Activated CD8-positive, alpha-beta T cell treated with anti-CD3 and anti-CD28 coated beads for 36 hours (primary cell): ENCODE measurements around the gene SIRT7. TPM values are rescaled to one million over a fixed set of nuclear protein-coding genes. Genes with fewer than 3 reads are reported as not detected.

Experiments
- ATAC-seq: fragments of 200-7000 bp; cut with Tn5 transposase; one replicate; pipeline ENCODE4 v1.10.0; 2021; ENCODE audit warnings: mild to moderate bottlenecking, moderate library complexity
- CTCF ChIA-PET: fragments of 350-600 bp; sonication (Branson Sonifier 250); formaldehyde crosslinking; loops from one replicate; lab custom pipeline; 2021; ENCODE audit warnings: antibody characterized with exemption; lab: Charles Lee
- POLR2A ChIA-PET: fragments of 350-600 bp; sonication (Branson Sonifier 250); formaldehyde crosslinking; loops from one replicate; lab custom pipeline; 2021; ENCODE audit warnings: antibody characterized with exemption; lab: Charles Lee
- DNase-seq: peaks from one replicate; pipeline ENCODE4 v3.0.0-alpha.2; 2020
- H3K27ac Mint-ChIP-seq: one replicate; pipeline ENCODE4 v1.8.0; 2021; ENCODE audit warnings: mild to moderate bottlenecking, mixed read lengths
- H3K27me3 Mint-ChIP-seq: one replicate; pipeline ENCODE4 v1.8.0; 2021; ENCODE audit warnings: mixed read lengths
- H3K36me3 Mint-ChIP-seq: one replicate; pipeline ENCODE4 v1.8.0; 2021; ENCODE audit warnings: low read depth, mixed read lengths
- H3K4me1 Mint-ChIP-seq: one replicate; pipeline ENCODE4 v1.8.0; 2021; ENCODE audit warnings: low read depth, mixed read lengths
- H3K4me3 Mint-ChIP-seq: one replicate; pipeline ENCODE4 v1.8.0; 2021; ENCODE audit warnings: mild to moderate bottlenecking, moderate library complexity, mixed read lengths
- H3K9me3 Mint-ChIP-seq: one replicate; pipeline ENCODE4 v1.8.0; 2021; ENCODE audit warnings: mixed read lengths
- CTCF ChIP-seq: fragments of 200-600 bp; IDR thresholded peaks from one replicate; pipeline ENCODE4 v1.8.0; 2022; ENCODE audit warnings: antibody characterized with exemption, mild to moderate bottlenecking
- intact Hi-C: fragments of 100-400 bp; cut with micrococcal nuclease; formaldehyde crosslinking; loops from one replicate; pipeline ENCODE4 v1.10.0; 2022
- total RNA-seq, 2 experiments: library from RNA; stranded (reverse); gene quantifications; one replicate each; pipeline ENCODE4 v1.2.3, GENCODE V29; 2021

The SIRT7 gene
- total RNA-seq, 2 experiments from 2014 or later = 28.1 to 32.0 TPM

DNA sequence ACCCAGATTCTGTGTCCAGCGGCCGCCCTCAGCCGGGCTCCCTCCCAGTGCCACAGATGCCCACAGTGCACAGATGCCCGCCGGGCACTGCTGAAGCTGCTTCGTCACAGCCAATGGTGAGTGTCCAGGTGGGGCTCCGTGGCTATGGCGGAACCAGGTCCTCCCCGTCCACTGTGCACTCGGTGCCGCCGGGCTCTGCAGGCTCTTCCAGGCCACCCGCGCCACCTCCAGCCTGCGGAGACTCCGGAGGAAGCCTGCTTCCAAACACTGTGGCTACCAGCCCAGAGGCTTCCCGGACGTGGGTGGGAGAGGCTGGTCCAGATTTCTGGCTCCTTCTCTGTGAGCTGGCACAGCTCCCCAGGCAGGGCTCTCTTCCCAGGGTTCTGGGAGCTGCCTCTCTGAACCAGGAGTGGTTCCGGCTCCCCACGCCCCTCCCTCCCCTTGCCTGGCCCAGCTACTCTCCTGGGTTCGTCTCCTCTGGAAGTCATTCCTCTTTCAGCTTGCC lies 22.0 kb upstream of the SIRT7 start:
- intact Hi-C loops = no loop called here
- H3K36me3 Mint-ChIP-seq = peaks cover 15% of the 10 kb centered on the region
- POLR2A ChIA-PET = no interaction called here
- no peak for TF ChIP-seq CTCF
- no peaks in the 10 kb centered on the region for H3K27me3 Mint-ChIP-seq
- no peaks in the 10 kb centered on the region for H3K9me3 Mint-ChIP-seq
- no peak overlapping the region for H3K27ac Mint-ChIP-seq
- CTCF ChIA-PET = interaction anchor here (1.2 to 2.3 kb wide), 3 partner anchors 12 to 20 kb away, joined by 3 to 6 read pairs (median 3); no protein-coding TSS in a partner anchor
- H3K4me1 Mint-ChIP-seq = peaks cover 15% of the 10 kb centered on the region
- no peak for ATAC-seq
- no peak for DNase-seq
- H3K4me3 Mint-ChIP-seq = no peak overlapping the region

- CTCF ChIA-PET = interaction anchor here (1.3 to 3.1 kb wide), 3 partner anchors 13 to 82 kb away, joined by 3 to 12 read pairs (median 6); no protein-coding TSS in a partner anchor
- no peak for DNase-seq
- POLR2A ChIA-PET = interaction anchor here (0.6 kb wide), 1 partner anchor 47 kb away, joined by 4 read pairs; no protein-coding TSS in a partner anchor
- no peak overlapping the region for H3K27ac Mint-ChIP-seq
- intact Hi-C loops = no loop called here
- no peaks in the 10 kb centered on the region for H3K27me3 Mint-ChIP-seq
- peaks cover 19% of the 10 kb centered on the region for H3K36me3 Mint-ChIP-seq
- ATAC-seq = no peak
- H3K4me1 Mint-ChIP-seq = peaks cover 17% of the 10 kb centered on the region
- H3K9me3 Mint-ChIP-seq = no peaks in the 10 kb centered on the region
- TF ChIP-seq CTCF = no peak
- H3K4me3 Mint-ChIP-seq = no peak overlapping the region
Observed at GRCh38 chr17:81939218-81939617, 21.2 kb upstream of the SIRT7 start.

- ChIA-PET POLR2A (interaction anchor here (2.3 to 2.8 kb wide), 3 partner anchors 9 to 66 kb away, joined by 10 to 20 read pairs (median 12); partner anchors contain the start of gene MAFG), CTCF (no interaction called here)
- intact Hi-C loops = no loop called here
- Mint-ChIP-seq H3K36me3 (peaks cover 39% of the 10 kb centered on the region), H3K4me1 (peaks cover 39% of the 10 kb centered on the region), H3K27ac (peak overlapping the region; percentile 59), H3K27me3 (no peaks in the 10 kb centered on the region), H3K9me3 (no peaks in the 10 kb centered on the region), H3K4me3 (peak overlapping the region; percentile 88)
- no peak for TF ChIP-seq CTCF
- no peak for ATAC-seq
- no peak for DNase-seq
Observed at GRCh38 chr17:81935709-81936084, 17.7 kb upstream of the SIRT7 start.

DNA sequence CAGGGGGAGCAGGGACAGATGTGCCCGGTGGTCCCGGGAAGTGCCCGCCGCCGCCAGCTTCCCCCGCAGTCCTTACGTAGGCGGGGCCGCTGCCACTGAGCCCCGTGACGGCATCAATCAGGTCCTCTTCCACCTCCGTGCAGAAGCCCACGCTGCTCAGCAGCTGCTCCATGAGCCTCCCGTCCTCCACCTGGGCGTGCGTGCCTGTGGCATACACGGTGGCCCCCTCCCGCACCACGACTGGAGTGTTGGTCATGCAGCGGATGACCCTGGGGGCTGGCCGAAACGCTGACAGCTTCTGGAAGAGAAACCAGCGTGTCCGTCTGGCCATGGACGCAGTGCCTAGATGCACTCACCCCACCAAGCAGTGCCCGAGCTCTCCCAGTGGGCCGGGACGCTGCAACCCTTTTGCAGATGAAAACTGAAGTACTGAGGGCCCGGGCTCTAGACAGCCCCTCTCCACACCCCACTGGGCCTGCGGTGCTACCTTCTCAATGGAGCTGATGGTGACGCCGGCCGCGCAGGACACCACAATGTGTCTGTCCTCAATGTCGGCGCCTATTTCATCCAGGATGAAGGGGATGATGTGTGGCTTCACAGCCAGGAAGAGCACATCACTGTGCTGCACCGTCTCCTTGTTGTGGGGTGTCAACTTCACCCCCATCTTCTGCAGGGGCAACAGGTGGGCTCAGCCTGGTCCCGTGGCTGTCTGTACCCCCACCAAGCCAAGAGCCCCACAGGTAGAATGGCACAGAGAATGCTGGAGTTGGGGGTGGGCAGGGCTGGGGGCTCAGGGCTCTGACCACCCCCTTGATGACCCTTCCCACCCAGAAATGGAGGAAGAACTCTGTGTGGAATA lies 17.1 kb upstream of the SIRT7 start:
- Mint-ChIP-seq H3K4me3 (peak overlapping the region; percentile 88), H3K27ac (no peak overlapping the region), H3K9me3 (no peaks in the 10 kb centered on the region), H3K4me1 (peaks cover 41% of the 10 kb centered on the region), H3K36me3 (peaks cover 39% of the 10 kb centered on the region), H3K27me3 (no peaks in the 10 kb centered on the region)
- CTCF ChIA-PET = interaction anchor here (1.6 kb wide), 1 partner anchor 65 kb away, joined by 4 read pairs; no protein-coding TSS in a partner anchor
- intact Hi-C loops = no loop called here
- TF ChIP-seq CTCF = no peak
- ATAC-seq (no peak), DNase-seq (no peak)
- POLR2A ChIA-PET = interaction anchor here (0.8 to 2.8 kb wide), 4 partner anchors 9 to 68 kb away, joined by 4 to 20 read pairs (median 11); partner anchors contain the start of gene MAFG
